Retina (tissue), 1 donor: ENCODE measurements around the gene BRMS1.
"Not testable (repeated sequence)": the region's sequence is repeated elsewhere in the genome, so short reads cannot be mapped to it uniquely, and the experiment has no call there.

ENCODE experiments used
- DNase-seq: peaks from one replicate; pipeline ENCODE4 v3.0.0-alpha.2; 2016

BRMS1 gene

DNA sequence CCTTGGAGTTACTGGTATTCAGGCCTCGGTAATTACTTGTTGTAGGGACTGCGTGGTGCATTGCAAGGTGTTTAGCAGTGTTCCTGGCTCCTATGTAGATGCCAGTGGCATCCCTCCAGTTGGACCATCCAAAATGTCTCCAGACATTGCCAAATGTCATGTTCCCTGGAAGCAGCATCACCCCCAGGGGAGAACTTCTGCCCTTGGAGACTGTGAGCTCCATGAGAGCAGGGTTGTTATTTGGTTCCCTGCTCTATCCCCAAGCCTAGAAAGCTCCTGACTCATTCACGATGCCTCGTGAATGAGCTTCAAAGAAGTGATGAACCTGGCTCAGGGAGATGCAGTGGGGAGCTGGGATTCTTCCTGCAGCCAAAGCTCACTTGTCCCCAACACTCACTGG lies 23.3 kb downstream of the BRMS1 start:
- DNase-seq: no peak

DNA sequence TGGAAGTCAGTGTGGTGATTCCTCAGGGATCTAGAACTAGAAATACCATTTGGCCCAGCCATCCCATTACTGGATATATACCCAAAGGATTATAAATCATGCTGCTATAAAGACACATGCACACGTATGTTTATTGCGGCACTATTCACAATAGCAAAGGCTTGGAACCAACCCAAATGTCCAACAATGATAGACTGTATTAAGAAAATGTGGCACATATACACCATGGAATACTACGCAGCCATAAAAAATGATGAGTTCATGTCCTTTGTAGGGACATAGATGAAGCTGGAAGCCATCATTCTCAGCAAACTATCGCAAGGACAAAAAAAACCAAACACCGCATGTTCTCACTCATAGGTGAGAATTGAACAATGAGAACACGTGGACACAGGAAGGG lies 24.2 kb downstream of the BRMS1 start:
- not testable (repeated sequence) for DNase-seq

DNA sequence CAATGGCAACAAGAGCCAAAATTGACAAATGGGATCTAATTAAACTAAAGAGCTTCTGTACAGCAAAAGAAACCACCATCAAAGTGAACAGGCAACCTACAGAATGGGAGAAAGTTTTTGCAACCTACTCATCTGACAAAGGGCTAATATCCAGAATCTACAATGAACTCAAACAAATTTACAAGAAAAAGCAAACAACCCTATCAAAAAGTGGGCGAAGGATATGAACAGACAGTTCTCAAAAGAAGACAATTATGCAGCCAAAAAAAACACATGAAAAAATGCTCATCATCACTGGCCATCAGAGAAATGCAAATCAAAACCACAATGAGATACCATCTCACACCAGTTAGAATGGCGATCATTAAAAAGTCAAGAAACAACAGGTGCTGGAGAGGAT lies 24.6 kb downstream of the BRMS1 start:
- DNase-seq: not testable (repeated sequence)

DNA sequence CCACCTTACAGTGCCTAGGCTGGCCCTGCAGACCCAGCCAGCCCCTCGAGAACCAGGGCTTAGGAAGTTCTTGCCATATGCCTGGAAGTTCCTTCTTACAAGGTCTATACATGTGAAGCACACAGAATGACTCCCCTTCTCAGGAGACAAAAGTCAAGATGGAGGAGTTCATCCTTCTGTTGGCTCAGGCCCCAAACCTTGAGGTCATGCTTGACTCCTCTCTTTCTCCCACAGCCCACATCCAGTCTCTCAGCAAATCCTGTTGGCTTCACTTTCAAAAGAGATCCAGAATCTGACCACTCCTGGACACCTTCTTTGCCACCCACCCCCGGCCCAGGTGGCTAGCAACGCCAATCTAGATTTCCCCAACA lies 26.3 kb downstream of the BRMS1 start:
- DNase-seq: no peak

DNA sequence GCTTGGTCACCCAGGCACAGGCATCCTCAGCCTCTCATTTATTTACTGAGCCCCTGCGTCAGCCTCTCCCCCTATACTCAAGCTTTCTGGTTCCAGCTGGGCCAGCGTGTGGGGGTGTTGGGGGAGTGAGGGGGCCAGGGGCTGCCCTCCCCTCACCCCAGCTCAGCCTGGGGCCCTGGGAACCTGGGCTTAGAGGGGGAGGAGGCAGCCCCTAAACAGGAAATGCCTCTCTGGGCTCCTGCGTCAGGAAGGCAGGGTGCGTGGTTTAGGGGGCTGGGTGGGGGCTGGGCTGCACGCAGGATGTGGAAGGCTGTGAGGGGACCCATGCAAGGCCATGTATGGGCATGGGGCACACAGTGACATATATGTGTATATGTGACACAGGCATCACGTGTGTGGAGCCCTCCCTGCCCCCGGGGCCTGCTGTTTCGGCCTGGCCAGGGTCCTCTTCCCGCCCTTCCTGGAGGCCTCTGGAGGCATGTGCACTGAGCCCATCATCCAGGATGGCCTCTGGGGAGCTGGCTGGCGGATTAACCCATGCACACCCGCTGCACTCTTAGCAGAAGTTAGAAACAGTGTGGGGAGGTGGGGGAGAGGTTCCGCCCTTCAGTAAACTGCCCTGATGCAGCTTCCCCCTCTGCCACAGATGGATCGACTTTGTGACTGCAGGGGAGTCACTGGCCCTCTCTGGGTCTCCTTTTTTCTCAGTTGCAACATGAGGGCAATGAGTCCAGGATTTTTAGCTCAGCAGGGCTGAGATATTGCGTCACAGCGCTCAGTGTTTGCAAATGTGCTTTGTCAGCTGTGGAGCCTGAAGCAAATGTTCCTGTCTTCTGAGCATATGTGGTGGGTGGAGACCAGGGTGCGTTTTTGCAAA lies 26.9 kb downstream of the BRMS1 start:
- DNase-seq: peak; percentile 42

DNA sequence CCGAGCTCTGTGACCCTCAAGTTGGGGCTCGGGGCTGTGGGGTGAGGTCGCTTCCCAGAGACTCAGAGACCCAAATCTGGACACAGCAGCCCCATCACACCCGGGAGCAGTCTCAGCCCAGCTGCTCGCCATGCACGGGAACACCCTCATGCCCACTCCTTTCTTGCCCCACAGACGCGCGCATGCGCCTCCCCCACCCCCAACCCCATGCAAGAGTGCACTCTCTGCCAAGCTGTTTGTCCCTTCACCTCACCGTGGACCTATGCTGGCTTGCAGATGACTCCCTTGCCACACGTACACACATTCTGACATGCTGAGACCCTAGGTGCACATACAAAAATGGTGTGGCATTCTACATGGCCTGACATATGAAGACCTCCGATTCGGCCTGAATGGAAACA lies 27.6 kb downstream of the BRMS1 start:
- peak; percentile 48 for DNase-seq

DNA sequence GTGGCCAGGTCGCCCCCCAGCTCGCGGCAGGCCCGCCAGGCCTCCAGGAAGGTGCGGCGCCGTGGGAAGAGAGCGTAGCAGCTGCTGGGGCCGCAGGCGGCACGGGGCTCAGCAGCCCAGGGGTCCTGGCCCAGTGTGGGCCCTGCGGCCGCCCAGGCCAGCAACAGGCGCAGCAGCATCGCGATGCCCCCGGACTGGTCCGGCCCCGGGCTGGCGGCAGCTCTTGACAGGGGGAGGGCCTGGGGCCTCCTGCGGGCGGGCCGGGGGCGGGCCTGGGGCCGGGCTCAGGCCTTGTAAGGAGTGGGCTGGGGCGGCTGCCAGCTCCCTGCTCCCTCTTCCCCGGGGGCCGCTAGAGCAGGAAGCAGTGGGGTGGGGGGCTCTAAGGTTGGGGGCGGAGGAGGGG lies 28.1 kb downstream of the BRMS1 start, which contains the start of gene CD248:
TSS of gene CD248 (minus strand) at position 196 of the 403 bp plus-strand sequence. CDS start at position 179, 17 bp downstream.
- DNase-seq: no peak

DNA sequence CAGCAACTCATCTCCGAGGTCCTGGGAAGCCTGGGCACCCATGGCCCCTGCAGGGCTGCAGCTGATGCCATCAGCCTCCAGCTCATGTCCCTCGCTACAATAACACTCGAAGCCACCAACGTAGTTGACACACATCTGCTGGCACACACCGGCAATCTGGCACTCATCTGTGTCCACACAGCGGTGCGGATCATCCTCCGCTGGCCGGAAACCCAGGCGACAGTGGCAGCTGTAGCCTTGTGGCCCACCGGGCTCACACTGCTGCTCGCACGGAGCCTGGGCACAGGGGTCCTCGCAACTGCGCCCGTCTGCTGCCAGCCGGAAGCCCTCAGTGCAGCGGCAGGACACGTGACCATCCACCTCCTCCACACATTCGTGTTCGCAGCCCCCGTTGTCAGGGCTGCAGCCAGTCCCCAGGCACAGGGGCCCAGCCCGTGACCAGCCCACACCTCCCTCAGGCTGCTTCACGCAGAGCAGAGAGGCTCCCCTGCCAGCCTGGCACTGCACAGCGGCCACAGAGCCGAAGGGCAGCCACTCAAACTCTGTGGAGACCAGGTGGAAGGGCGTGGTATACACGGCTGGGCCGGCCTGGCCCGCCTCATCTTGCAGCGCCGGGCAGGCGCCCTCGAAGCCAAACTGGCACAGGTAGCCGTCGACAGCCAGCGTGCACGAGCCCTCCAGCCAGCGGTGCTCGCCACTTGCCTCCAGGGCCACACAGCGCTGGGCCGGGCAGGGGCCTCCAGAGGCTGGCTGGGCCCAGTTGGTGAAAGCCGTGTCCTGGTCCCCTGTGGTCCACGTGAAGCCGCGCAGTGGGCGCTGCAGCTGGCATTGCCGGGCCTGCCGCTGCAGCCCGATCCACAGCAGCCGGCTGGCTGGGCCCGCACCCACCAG lies 28.7 kb downstream of the BRMS1 start:
- DNase-seq: peak; percentile 57

DNA sequence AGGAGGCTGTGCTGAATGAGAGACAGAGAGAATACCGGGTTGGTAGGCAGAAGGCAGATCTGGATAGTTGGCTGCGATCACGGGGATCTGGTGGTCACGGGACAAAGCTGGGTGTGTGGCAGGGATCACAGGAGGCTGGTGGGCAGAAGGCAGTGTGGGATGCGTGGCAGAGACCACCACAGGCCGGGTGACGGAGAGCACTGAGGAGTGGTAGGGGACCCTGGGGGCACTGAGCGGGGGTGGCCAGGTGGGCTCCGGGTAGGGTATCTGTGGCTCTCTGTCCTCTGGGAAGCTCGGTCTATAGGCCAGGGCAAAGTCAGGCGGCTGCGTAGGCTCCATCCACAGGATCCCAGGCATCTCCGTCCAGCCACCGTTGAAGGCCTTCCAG lies 29.4 kb downstream of the BRMS1 start:
- DNase-seq: no peak

DNA sequence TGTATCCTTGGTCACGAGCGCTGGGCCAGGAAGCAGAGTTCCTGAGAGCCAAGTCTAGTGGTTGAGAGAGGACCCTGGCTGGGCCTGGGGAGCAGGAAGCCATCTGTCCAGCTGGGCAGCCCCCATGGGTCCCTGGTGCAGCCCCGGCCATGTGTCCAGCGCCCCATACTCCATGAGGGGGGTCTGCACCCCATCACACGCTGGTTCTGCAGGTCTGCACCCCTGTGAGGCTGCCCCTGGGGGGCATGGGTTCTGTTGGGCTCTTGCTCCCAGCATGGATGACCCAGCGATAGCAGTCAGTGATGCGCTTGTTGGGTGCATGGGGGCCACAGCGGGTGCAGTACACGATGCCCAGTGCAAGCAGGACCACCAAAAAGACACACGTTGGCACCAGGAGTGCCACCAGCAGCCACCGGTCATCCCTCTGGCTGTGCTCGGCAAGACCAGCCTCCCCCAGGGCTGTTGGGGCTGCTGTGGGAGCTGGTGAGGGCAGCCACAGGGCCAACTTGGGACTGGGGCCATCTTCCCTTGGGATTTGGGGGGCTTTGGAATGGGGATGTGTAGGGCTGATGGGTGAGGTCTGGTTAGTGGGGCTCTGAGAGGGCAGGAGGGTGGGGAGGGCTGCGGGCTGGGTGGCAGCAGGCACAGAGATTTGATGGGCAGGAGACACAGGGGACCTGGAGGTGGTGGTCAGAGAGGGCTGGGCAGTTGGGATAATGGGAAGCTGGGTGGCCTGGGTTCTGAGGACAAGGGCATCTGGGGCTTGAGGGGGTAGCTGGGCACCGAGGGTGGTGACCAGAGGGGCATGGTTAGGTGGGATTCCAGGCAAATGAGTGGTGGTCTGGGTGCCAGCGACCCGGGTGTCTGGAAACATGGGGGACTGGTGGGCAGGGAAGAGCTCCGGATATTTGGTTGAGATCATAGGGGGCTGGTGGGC lies 30.1 kb downstream of the BRMS1 start:
- DNase-seq: no peak

DNA sequence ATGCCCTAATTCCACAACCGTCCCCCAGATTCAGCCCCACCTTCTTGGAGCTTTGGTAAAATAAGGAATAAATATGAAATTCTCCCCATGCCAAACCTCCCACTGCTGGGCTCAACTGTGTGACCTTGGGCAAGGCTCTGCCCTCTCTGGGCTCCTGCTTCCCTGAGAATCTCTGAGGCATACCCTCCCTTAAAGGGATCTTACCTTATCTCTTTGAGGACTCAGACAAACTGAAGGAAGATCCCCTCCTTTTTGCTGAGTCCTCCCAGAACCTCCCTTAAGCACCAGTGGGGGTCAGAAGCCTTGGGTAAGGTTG lies 30.8 kb downstream of the BRMS1 start:
- no peak for DNase-seq

DNA sequence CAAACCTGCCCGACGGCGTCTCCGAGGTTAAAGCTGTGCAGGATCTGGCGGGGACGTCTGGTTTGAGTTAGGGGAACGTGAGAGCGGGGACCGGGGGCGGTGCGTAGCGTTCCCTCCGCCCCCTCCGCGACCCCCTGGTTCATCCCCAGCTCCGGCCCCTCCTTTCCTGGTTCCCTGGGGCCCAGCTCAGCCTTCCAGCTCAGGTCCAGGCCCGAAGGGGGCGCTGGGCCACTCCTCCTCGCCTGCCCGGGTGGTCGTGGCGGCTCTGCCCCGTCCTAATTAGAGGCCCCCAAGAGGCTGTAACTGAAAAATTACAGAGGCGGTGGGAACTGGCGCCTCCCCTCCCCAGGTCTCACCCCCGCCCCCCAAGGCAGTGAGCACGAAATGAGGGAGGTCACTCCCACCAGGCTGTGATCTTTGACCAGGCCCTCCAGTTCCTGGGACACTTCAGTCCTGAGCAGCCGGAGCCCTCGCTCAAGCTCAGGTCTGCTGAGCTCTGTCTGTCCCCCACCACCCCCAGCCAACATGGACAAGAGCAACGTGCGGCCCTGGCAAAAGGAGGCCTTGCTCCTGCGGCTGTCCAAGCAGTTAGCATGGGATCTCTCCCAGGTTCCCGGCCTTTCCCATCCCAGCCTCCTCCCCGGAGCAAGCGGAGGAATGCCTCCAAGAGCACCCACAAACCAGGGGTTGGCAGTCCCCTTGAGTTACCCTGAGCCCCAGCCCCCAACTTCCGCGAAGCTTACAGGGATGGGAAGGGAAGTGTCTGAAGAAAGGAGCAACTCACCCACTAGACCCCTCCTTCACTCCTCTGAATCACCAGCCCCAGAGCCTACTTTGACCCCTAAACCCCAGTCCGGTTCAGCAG lies 31.4 kb downstream of the BRMS1 start:
- peak; percentile 91 for DNase-seq

DNA sequence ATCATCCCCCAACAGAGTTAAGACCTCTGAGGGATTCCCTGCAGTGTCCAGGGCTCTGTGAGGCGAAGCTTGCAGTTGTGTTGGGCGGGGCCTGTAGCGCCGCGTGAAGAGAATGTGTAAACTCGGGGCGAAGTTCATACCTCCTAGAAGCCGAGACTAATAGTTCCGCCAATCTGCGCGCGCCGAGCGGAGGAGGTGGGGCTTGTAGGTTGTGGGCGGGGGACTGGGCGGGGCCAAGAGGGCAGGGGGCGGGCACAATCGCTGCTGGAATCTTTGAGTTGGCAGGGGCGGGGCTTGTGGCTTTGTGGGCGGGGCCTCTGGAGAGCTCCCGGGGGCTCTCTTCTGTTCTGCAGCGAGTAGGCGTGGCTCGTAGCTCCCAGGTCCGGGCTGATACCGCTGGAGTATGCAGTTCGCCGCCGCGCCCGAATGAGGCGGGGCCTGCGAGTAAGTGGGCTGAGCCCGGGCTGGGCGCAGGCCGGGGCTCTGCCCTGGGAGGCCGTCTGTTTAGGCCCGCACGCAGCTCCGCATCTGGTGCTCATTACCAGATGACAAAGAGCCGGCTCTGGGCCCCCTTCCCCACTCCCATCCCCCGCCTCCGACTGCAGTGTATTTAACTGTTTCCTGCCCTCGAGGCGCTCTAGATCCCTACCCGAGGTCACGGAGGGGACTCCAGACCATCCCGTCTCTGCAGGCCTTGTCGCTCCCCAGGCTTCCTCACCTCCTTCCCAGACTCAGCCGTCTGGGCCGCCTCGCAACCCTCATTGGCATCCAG lies 32.2 kb downstream of the BRMS1 start:
- DNase-seq: peak; percentile 92

DNA sequence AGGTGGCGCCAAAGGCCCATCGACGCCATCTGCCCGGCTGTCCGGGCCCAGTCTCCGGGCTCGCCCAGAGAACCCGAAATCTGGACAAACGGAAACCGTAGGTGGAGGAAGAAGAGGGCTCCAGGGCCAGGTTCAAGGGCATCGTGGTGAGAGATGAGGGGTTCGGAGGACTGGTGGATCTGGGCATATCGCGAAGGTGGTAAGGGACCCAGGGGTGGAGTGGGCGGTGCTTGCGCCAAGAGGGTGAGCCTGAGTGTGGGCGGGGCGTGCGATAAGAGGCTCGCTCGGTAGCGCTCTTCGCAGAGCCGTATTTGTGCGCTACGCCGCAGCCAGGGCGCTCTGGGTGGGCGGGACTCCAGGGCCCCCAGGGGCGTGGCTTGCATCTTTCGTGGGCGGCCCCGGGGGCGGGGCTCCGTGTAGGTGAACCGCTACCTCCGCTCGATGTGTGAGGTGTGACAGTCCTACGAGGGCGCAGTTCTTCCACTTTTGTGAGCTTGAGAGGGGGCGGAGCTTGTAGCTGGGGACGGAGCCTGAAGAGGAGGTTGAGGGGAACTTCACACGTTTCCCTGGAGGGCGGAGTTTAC lies 32.8 kb downstream of the BRMS1 start:
- peak; percentile 98 for DNase-seq

DNA sequence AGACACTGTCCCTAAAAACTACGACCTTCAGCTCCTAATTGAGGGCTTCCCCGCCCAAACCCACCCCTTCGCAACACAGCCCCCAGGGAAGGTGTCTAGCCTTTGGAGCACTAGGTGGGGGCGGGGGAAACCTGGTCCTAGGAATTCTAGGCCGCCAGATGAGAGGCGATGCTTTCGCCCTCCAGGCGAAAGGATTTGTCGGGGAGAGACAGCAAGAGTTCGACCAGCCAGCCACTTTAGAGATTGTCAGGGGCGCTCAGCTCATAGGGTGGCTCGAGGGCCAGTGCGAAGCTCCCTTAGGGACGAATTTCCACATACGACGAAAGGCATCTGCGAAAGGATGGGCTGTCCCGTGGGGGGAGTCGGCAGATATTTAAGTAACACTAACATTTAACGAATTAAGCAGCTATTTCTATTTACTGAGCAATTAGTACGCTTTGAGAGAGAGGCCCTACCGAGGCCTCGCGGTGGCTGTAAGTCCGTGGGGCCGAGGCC lies 33.4 kb downstream of the BRMS1 start:
- no peak for DNase-seq

DNA sequence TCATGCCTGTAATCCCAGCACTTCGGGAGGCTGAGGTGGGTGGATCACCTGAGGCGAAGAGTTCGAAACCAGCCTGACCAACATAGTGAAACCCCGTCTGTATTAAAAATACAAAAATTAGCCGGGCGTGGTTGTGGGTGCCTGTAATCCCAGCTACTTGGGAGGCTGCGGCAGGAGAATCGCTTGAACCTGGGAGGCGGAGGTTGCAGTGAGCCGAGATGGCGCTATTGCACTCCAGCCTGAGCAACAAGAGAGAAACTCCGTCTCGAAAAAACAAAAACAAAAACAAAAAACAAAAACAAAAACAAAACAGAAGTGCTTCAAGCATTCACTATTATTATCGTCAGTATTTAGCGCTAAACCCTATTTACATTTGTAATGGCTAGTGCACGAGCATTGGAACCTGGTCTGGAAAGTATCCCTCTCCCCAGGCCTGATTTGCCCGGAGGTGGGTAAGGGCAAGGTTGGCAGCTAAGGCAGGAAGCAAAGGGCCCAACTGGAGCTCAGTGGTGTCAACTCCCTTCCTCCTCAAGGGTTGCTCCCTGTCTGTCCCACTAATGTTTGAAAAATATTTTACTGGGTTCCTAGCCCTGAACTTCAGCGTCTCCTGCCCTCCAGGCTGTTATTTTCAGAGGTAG lies 34.0 kb downstream of the BRMS1 start:
- not testable (repeated sequence) for DNase-seq

DNA sequence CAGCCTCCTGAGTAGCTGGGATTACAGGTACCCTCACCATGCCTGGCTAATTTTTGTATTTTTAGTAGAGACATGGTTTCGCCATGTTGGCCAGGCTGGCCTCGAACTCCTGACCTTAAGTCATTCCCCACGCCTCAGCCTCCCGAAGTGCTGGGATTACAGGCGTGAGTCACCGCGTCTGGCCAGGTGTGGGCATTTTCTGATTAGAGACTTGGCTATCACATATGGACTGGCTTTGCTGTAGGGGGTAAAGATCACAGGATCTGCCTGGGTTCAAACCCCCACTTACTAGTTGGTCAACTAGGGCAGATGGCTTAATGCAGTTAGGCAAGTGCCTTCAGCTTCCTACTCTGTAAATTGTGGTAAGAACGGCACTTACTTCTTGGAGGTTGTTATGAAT lies 34.6 kb downstream of the BRMS1 start:
- DNase-seq: no peak

DNA sequence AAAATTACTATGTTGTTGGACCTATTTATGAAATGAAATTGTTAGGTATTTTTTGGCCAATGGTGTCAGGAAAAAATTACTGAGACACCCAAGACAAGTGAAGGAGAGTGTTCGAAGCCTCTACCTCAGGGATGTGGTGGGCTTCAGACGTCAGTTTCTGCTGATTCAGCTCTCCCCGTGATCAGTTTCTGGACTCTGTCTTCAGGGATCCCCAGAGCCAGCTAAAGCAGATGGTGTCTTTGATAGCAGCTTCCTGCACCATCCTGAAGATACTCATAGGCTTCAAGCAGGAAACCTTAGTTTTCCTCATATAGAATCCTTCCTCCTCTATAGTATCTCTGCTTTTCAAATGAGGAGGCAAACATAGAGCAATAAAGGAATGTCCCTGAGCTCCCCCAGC lies 35.4 kb downstream of the BRMS1 start:
- no peak for DNase-seq

DNA sequence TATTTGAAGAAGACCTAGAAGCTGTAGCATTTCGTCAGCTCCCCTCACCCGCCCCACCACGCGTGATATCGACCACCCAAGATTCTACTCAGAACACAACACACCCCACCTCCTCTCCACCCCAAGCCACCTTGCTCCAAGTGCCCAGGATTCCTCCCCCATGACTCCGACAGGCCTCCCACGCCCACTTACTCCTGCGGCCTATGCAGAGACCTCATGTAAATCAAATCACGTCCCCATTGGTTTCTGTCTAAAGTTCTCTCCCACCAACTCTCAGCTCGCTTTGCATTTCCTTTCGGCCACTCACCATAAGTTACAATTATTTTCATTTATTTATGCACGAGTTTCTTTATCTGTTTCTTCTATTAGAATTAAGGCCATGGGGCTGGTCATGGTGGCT lies 42.2 kb downstream of the BRMS1 start:
- no peak for DNase-seq

DNA sequence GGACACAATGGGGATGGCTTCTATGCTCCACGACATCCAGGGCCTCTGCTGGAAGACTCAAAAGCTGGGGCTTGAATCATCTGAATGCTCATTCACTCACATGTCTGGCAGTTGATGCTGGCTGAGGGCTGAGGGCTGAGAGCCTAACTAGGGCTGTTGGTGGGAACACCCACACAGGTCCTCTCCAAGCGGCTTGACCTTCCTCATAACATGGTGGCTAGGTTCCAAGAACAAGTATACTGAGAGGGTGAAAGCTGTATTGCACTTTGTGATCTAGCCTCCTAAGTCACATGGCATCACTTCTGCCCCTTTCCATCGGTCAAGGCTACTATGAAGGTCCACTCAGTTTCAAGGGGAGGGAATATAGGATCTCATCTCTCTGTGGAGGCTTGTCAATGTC lies 45.7 kb downstream of the BRMS1 start:
- DNase-seq: no peak
